ENCODE results near the gene PDE4DIP.
"Not testable (repeated sequence)": the region's sequence is repeated elsewhere in the genome, so short reads cannot be mapped to it uniquely, and the experiment has no call there.

The PDE4DIP gene

GRCh38 chr1:148918836-148919447 lies 74.7 kb downstream of the PDE4DIP start:
- not testable (repeated sequence) for H3K36me3 ChIP-seq (ENCODE audit: control insufficient read depth in 1 of 2, insufficient read depth in 2 of 2, low read length in 2 of 2); H3K27ac ChIP-seq (ENCODE audit: low read depth, low read length); H3K27me3 ChIP-seq (ENCODE audit: control insufficient read depth in 1 of 2, insufficient read depth in 2 of 2, low read length in 2 of 2); H3K4me3 ChIP-seq (ENCODE audit: low read depth in 1 of 2, low read length in 2 of 2); H3K9me3 ChIP-seq (ENCODE audit: control insufficient read depth in 1 of 2, low read length in 2 of 2); H3K9ac ChIP-seq (ENCODE audit: low read depth in 1 of 2, low read length in 2 of 2); H3K4me1 ChIP-seq (ENCODE audit: control insufficient read depth in 1 of 2, insufficient read depth in 2 of 2, low read length in 2 of 2)

DNA sequence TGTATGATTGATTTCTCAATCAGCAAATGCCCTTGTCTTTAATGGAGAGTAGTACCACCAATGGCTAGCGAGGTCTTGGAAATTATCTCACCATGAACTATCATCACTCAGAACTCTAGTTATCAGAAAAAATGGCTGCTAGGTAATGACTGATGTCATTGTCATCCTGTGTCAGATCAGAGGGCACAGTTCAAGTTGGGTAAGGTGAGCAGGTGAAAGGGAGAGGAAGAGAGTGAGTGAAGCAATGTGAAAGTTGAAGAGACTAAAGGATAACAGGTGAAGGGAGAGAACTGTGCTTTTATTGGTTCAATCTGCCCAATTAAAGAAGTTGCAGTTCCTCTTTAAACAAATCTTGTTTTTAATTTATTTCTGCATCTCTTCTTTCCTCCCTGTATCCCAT lies 76.8 kb downstream of the PDE4DIP start:
- H3K4me1 ChIP-seq (ENCODE audit: control insufficient read depth in 1 of 2, insufficient read depth in 2 of 2, low read length in 2 of 2); H3K4me3 ChIP-seq (ENCODE audit: low read depth in 1 of 2, low read length in 2 of 2); H3K9me3 ChIP-seq (ENCODE audit: control insufficient read depth in 1 of 2, low read length in 2 of 2); H3K36me3 ChIP-seq (ENCODE audit: control insufficient read depth in 1 of 2, insufficient read depth in 2 of 2, low read length in 2 of 2); H3K27ac ChIP-seq (ENCODE audit: low read depth, low read length); H3K9ac ChIP-seq (ENCODE audit: low read depth in 1 of 2, low read length in 2 of 2); H3K27me3 ChIP-seq (ENCODE audit: control insufficient read depth in 1 of 2, insufficient read depth in 2 of 2, low read length in 2 of 2): not testable (repeated sequence)

GRCh38 chr1:148923798-148924197 lies 79.6 kb downstream of the PDE4DIP start:
- not testable (repeated sequence) for H3K27ac ChIP-seq (ENCODE audit: low read depth, low read length); H3K4me3 ChIP-seq (ENCODE audit: low read depth in 1 of 2, low read length in 2 of 2); H3K9me3 ChIP-seq (ENCODE audit: control insufficient read depth in 1 of 2, low read length in 2 of 2); H3K36me3 ChIP-seq (ENCODE audit: control insufficient read depth in 1 of 2, insufficient read depth in 2 of 2, low read length in 2 of 2); H3K27me3 ChIP-seq (ENCODE audit: control insufficient read depth in 1 of 2, insufficient read depth in 2 of 2, low read length in 2 of 2); H3K9ac ChIP-seq (ENCODE audit: low read depth in 1 of 2, low read length in 2 of 2); H3K4me1 ChIP-seq (ENCODE audit: control insufficient read depth in 1 of 2, insufficient read depth in 2 of 2, low read length in 2 of 2)

DNA sequence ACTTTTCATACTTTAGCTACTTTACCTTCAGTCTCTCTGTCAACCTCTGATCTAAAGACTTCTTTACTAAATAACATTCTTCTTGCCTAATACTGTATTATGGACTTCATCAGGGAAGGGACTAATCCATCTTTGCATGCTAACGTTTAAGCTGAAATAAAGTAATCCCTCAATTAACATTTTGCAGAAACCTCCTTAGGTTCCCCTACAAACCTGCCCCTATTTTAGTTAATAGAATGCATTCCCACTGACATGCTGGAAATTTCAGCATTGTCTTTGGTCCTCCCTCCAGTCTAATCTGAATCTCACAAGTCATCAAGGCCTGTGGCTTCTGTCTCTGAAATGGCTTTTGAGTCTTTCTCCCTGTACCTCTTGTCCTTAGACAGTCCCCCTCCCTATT lies 83.4 kb downstream of the PDE4DIP start:
- H3K9me3 ChIP-seq (ENCODE audit: control insufficient read depth in 1 of 2, low read length in 2 of 2); H3K9ac ChIP-seq (ENCODE audit: low read depth in 1 of 2, low read length in 2 of 2); H3K27ac ChIP-seq (ENCODE audit: low read depth, low read length); H3K4me1 ChIP-seq (ENCODE audit: control insufficient read depth in 1 of 2, insufficient read depth in 2 of 2, low read length in 2 of 2); H3K27me3 ChIP-seq (ENCODE audit: control insufficient read depth in 1 of 2, insufficient read depth in 2 of 2, low read length in 2 of 2); H3K4me3 ChIP-seq (ENCODE audit: low read depth in 1 of 2, low read length in 2 of 2); H3K36me3 ChIP-seq (ENCODE audit: control insufficient read depth in 1 of 2, insufficient read depth in 2 of 2, low read length in 2 of 2): not testable (repeated sequence)

GRCh38 chr1:148929253-148929652 lies 85.0 kb downstream of the PDE4DIP start:
- H3K9ac ChIP-seq (ENCODE audit: low read depth in 1 of 2, low read length in 2 of 2): not testable (repeated sequence)

DNA sequence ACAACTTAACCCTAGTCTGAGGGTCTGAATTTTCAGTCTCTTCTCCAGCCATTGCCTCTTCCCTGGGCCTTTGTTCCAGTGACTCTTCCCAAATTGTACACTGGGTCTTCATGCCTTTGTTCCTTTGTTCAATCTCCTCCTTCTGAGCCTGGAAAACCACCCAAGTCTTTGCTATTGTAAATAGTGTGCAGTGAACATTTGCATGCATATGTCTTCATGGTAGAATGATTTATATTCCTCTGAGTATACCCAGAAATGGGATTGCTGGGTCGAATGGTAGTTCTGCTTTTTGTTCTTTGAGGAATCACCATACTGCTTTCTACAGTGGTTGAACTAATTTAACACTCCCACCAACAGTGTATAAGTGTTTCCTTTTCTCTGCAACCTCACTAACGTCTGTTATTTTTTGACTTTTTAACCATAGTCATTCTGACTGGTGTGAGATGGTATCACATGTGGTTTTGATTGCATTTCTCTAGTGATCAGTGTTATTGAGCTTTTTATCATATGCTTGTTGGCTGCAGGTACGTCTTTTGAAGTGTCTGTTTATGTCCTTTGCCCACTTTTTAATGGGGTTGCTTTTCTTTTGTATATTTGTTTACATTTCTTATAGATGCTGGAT lies 91.3 kb downstream of the PDE4DIP start:
- not testable (repeated sequence) for H3K27me3 ChIP-seq (ENCODE audit: control insufficient read depth in 1 of 2, insufficient read depth in 2 of 2, low read length in 2 of 2); H3K4me3 ChIP-seq (ENCODE audit: low read depth in 1 of 2, low read length in 2 of 2); H3K36me3 ChIP-seq (ENCODE audit: control insufficient read depth in 1 of 2, insufficient read depth in 2 of 2, low read length in 2 of 2); H3K27ac ChIP-seq (ENCODE audit: low read depth, low read length); H3K4me1 ChIP-seq (ENCODE audit: control insufficient read depth in 1 of 2, insufficient read depth in 2 of 2, low read length in 2 of 2); H3K9me3 ChIP-seq (ENCODE audit: control insufficient read depth in 1 of 2, low read length in 2 of 2); H3K9ac ChIP-seq (ENCODE audit: low read depth in 1 of 2, low read length in 2 of 2)

More at GRCh38 chr1:148929253-148929652, 85.0 kb downstream of the PDE4DIP start:
- H3K27ac ChIP-seq (ENCODE audit: low read depth, low read length); H3K4me1 ChIP-seq (ENCODE audit: control insufficient read depth in 1 of 2, insufficient read depth in 2 of 2, low read length in 2 of 2); H3K27me3 ChIP-seq (ENCODE audit: control insufficient read depth in 1 of 2, insufficient read depth in 2 of 2, low read length in 2 of 2); H3K36me3 ChIP-seq (ENCODE audit: control insufficient read depth in 1 of 2, insufficient read depth in 2 of 2, low read length in 2 of 2); H3K9me3 ChIP-seq (ENCODE audit: control insufficient read depth in 1 of 2, low read length in 2 of 2); H3K4me3 ChIP-seq (ENCODE audit: low read depth in 1 of 2, low read length in 2 of 2): not testable (repeated sequence)

DNA sequence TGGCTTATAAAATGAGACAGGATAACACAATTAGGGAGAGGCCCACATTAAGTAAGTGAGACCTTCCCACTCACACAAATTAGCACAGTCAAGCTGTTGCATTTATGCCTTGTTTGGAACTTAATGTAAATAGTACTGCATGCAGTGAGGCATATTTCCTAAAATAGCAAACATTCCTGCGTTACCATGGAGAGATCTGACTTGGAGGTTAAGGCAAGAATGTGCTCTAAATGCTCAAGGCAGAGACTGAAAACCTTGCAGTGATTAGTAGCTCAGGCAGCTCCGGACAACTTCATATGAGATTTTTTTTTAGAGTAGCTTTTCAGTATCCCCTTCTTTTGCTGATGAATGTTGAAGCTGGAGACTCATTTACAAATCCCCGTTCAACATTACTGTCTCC lies 98.7 kb downstream of the PDE4DIP start:
- not testable (repeated sequence) for H3K9me3 ChIP-seq (ENCODE audit: control insufficient read depth in 1 of 2, low read length in 2 of 2); H3K27me3 ChIP-seq (ENCODE audit: control insufficient read depth in 1 of 2, insufficient read depth in 2 of 2, low read length in 2 of 2); H3K4me3 ChIP-seq (ENCODE audit: low read depth in 1 of 2, low read length in 2 of 2); H3K36me3 ChIP-seq (ENCODE audit: control insufficient read depth in 1 of 2, insufficient read depth in 2 of 2, low read length in 2 of 2); H3K27ac ChIP-seq (ENCODE audit: low read depth, low read length); H3K9ac ChIP-seq (ENCODE audit: low read depth in 1 of 2, low read length in 2 of 2); H3K4me1 ChIP-seq (ENCODE audit: control insufficient read depth in 1 of 2, insufficient read depth in 2 of 2, low read length in 2 of 2)

GRCh38 chr1:148945130-148945529 lies 100.9 kb downstream of the PDE4DIP start:
- not testable (repeated sequence) for H3K4me3 ChIP-seq (ENCODE audit: low read depth in 1 of 2, low read length in 2 of 2); H3K9ac ChIP-seq (ENCODE audit: low read depth in 1 of 2, low read length in 2 of 2); H3K4me1 ChIP-seq (ENCODE audit: control insufficient read depth in 1 of 2, insufficient read depth in 2 of 2, low read length in 2 of 2); H3K36me3 ChIP-seq (ENCODE audit: control insufficient read depth in 1 of 2, insufficient read depth in 2 of 2, low read length in 2 of 2); H3K27me3 ChIP-seq (ENCODE audit: control insufficient read depth in 1 of 2, insufficient read depth in 2 of 2, low read length in 2 of 2); H3K9me3 ChIP-seq (ENCODE audit: control insufficient read depth in 1 of 2, low read length in 2 of 2); H3K27ac ChIP-seq (ENCODE audit: low read depth, low read length)

GRCh38 chr1:148948768-148949167 lies 104.5 kb downstream of the PDE4DIP start:
- not testable (repeated sequence) for H3K27me3 ChIP-seq (ENCODE audit: control insufficient read depth in 1 of 2, insufficient read depth in 2 of 2, low read length in 2 of 2); H3K4me3 ChIP-seq (ENCODE audit: low read depth in 1 of 2, low read length in 2 of 2); H3K4me1 ChIP-seq (ENCODE audit: control insufficient read depth in 1 of 2, insufficient read depth in 2 of 2, low read length in 2 of 2); H3K9me3 ChIP-seq (ENCODE audit: control insufficient read depth in 1 of 2, low read length in 2 of 2); H3K36me3 ChIP-seq (ENCODE audit: control insufficient read depth in 1 of 2, insufficient read depth in 2 of 2, low read length in 2 of 2); H3K27ac ChIP-seq (ENCODE audit: low read depth, low read length); H3K9ac ChIP-seq (ENCODE audit: low read depth in 1 of 2, low read length in 2 of 2)

GRCh38 chr1:148951336-148952227 lies 107.4 kb downstream of the PDE4DIP start:
- Histone ChIP-seq H3K4me3 (ENCODE audit: low read depth in 1 of 2, low read length in 2 of 2) (peak overlapping the region; percentile 43 to 66), H3K27ac (ENCODE audit: low read depth, low read length) (peak overlapping the region; percentile 70)
- H3K9me3 ChIP-seq (ENCODE audit: control insufficient read depth in 1 of 2, low read length in 2 of 2); H3K27me3 ChIP-seq (ENCODE audit: control insufficient read depth in 1 of 2, insufficient read depth in 2 of 2, low read length in 2 of 2); H3K9ac ChIP-seq (ENCODE audit: low read depth in 1 of 2, low read length in 2 of 2); H3K36me3 ChIP-seq (ENCODE audit: control insufficient read depth in 1 of 2, insufficient read depth in 2 of 2, low read length in 2 of 2); H3K4me1 ChIP-seq (ENCODE audit: control insufficient read depth in 1 of 2, insufficient read depth in 2 of 2, low read length in 2 of 2): not testable (repeated sequence)

All from duodenal mucosa (tissue), 2 donors.